ENCODE measurements around the gene RPH3AL.
"Not testable (repeated sequence)": the region's sequence is repeated elsewhere in the genome, so short reads cannot be mapped to it uniquely, and the experiment has no call there.

The RPH3AL gene

DNA sequence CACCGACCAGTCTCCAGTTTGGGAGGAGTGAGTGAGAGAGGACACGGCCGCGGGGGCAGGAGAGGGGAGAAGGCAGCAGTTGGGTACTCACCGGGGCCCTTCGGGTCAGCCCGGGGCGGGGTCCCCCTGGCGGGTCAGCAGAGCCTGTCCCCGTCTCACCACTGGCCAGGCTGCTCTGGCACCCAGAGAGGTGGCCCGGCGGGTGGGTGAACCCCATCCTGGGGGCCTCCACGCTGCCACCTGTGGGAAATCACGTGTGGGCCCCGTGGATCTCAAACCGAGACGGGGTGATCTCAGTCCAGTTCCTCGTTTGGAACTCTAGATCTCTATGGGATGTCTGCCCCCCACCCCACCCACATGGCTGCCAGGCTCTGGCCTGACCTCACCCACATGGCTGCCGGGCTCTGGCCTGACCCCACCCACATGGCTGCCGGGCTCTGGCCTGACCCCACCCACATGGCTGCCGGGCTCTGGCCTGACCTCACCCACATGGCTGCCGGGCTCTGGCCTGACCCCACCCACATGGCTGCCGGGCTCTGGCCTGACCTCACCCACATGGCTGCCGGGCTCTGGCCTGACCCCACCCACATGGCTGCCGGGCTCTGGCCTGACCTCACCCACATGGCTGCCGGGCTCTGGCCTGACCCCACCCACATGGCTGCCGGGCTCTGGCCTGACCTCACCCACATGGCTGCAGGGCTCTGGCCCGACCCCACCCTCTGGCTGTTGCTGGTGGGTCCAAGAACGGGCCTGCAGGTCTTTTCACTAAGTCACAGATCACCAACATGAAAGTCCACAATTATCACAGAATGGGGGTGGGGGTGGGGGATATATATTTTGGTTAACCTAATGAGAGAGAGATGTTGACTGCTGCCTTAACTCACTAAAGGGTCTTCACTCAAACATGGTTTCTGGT is 136.8 kb downstream of the RPH3AL start:
- DNase-seq = not testable (repeated sequence)

DNA sequence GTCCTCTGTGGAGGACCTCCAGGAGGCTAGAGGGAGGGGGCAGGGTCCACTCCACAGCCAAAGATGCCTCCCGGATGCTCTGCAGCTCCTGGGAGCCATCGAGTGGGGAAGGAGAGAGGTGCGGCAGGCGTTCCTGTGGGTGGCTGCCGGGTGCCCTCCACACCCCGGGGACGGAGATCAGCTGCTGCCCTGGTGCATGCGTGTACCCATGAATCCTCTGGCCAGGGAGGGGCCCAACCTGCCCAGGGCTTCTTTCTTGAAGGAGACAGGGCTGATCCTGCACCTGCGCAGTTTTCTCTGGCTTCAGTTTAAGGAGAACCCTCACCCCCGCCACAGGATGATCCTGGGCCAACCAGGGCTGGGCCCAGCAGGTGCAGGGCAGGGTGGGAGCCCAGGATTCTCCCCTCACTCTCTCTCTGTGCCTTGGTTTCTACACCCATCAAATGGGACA is 137.7 kb downstream of the RPH3AL start:
- DNase-seq = no peak

DNA sequence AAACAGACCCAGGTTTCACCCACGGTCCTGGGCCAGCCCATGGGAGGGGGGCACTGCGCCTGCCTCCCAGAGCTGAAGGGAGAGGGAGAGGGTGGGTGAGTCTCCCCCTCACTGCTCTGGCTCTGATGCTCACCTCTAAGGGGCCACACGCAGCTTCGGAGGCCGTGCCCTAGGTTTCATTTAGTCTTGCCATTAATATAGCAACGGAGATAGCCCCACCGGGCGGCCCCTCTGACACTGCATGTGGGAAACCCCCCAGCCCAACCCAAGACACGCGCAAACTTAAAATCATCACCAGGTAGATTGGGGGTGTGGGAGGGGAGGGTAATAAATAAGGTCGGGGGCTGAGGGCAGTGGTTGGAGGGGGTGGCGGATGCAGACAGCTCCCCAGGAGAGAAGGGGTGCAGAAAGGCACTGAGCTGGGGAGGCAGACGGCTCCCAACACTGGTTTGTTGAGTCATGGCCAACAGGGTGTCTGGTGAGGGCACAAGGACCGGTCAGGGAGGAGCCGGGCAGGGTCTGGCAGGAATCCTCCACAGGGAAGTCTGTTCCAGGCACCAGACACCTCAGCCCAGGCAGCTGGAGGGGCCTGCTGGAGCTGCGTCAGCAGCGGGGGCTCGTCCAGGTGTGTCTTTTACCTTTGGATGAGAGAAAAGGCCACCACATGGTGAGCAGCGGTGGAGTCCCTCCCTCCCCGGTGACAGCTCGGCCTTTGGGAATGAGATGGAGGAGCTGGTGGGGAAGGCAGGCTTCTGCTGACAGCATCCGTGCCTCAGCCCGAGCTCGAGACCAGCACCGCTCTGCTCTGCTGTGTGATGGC is 139.1 kb downstream of the RPH3AL start:
- no peak for DNase-seq

DNA sequence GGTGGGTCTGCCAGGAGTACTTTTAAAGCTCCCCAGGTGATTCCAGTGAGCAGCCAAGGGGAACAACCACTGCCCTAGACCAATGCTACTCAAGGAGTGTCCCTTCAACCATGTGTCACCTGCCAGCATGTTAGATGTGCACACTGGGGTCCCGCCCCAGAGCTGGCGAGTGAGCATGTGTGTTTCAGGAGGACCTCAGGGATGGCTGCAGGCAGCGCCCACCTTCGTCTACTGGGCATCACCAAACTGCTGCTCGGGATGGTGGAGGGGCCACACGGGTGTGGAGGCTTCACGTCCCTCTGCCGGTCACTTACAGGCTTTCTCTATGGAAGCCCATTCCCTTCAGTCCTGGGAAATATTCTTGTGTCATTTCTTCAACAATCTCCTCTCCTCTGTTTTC is 142.2 kb downstream of the RPH3AL start:
- DNase-seq = no peak

DNA sequence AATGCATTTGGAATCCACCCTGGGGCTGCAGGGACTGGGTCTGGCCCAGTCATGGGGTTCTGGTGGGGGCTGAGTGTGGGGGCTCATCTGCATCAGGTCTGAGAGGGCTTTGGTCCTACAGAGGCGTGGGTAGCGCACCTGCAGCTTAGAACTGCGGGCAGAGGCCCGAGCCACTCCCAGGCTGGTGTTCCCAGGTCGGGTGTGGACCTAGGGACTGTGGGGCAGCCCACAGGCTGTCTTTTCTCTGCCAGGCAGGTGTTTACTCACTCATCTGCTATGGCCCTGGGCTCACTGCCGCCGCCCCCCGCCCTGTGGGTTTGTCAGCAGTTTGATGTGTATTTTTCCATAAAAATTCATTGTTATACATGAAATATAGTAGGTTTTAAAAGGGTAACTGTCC is 144.2 kb downstream of the RPH3AL start:
- no peak for DNase-seq

DNA sequence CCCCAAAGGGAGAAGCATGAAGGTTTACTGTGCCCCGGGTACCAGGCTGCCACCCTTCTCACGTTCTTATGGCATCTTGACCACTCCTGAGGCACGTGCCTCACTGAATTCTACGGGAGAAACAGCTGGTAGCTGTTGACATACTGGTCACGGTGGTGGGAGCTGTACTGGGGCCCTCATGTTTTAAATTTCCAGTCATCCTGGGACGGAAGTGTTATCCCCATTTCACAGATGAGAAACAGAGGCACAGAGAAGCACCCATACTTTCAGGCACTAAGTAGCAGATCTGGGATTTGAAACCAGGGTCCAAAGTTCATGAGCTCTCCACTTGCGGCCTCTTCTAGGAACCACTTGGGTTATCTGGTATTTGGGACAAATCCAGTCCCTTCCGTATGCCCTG is 144.8 kb downstream of the RPH3AL start:
- DNase-seq = no peak

DNA sequence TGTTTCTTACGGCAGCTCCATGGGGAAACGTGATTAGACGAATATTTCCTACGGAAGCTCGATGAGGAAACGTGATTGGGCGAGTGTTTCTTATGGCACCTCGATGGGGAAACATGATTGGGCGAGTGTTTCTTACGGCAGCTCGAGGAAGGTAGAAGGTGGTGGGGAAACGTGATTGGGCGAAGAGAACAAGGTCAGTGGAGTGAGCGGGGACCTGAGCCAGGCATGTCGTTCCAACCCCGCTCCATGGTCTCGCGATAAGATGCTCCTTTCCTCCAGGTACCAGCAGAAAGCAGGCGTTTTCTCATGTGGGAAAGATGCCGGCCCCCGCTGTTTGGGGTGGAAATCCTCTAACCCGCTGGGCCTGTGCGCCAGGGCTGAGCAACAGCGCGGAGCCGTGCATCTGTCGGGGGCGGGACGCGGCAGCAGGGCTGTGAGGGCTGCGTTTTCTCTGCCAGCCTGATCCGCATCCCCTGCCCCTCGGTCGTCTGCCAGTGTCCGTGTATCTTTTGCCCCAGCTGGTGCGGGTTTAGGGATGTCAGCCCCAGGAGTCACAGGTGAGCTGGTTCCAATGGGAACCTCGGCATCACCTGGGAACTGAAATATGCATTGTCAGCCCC is 145.6 kb downstream of the RPH3AL start:
- no peak for DNase-seq

DNA sequence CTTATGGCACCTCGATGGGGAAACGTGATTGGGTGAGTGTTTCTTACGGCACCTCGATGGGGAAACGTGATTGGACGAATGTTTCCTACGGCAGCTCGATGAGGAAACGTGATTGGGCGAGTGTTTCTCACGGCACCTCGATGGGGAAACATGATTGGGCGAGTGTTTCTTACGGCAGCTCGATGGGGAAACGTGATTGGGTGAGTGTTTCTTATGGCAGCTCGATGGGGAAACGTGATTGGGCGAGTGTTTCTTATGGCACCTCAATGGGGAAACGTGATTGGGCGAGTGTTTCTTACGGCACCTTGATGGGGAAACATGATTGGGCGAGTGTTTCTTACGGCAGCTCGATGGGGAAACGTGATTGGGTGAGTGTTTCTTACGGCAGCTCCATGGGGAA is 146.1 kb downstream of the RPH3AL start:
- not testable (repeated sequence) for DNase-seq

DNA sequence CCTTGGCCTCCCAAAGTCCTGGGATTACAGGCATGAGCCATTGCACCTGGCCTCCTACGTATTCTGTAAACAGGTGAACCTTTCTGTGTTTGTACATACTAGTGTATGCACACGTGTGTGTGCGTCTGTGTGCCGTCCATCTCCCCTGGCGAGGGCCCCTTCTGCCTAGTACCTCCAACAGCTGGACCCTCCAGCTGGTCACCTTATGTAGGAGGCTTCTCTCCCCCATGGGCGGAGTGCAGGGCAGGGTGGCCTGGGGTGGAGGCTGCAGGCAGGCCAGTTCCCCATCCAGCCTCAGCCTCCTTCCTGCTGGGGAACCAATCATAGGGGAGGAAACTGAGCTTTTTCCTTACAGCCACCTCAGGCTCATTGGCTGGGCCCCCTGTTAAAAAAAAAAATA is 146.8 kb downstream of the RPH3AL start:
- DNase-seq = no peak

DNA sequence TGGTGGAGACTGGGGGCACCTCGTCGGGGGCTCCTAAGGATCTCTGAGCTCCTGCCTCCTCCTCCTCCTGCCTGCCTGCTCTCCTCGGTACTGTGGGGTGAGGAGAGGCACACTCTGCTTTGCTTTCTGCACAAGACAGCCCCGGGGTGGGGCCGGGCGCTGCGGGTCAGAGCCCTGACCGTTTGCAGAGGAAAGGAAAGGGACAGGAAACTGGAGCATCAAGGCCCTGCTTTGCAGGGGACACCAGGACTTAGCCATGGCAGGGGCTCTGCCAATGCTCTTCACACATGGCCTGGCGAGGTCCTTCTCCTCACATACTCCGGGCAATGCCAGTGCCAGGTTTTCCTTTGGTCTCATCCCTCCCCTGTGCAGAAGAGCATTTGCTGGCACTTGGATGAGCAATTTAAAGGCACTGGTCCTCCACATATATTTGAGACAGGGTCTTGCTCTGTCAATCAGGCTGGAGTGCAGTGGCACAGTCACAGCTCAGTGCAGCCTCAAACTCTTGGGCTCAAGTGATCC is 147.4 kb downstream of the RPH3AL start:
- no peak for DNase-seq

DNA sequence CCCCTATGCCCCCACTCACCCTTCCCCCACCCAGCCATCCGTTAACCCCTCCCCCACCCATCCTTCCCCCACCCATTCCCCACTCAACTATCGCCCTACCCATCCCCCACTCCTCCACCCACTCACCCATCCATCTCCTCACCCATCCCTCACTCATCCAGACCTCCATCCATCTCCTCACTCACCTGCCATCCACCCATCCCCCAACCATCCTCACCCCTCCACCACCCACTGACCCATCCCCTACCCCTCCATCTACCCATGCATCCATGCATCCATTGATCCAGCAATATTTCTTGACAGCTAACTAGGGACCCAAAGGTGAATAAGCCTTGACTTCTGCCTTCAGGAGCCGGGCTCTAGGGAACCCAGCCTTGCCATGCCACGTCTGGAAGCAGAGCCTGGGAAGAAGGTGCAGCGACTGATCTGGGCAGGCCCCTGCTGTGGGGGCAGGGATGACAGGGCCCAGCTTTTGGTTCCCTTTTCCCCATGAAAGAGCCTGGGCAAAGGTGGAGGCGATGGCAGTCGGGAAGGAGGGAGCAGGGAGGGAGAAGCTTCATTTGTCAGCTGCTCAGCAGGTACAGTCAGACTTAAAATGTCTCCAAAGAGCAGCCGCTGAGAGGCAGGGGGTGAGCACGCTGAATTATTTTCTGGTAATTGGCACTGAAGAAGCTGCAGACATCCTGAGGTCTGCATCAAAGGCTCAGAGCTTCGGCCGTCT is 148.0 kb downstream of the RPH3AL start:
- no peak for DNase-seq

DNA sequence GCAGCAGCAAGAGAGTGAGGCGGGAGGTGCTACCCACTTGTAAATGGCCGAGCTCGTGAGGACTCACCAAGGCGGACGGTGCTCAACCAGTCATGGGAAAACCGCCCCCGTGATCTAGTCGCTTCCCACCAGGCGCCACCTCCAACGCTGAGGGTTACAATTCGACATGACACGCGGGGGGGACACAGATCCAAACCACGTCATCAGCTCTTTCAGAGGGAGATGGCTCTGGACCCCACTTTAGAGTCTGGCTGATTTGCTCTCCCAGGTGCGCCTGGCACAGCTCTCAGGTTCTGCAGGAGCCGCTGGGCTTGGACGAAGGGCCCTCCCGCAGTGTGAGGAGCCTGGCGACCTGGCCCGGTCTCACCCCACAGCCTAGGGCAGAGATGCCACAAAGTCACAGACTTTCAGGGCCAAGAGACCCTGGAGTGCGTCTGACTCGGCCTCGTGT is 150.1 kb downstream of the RPH3AL start:
- DNase-seq = no peak

DNA sequence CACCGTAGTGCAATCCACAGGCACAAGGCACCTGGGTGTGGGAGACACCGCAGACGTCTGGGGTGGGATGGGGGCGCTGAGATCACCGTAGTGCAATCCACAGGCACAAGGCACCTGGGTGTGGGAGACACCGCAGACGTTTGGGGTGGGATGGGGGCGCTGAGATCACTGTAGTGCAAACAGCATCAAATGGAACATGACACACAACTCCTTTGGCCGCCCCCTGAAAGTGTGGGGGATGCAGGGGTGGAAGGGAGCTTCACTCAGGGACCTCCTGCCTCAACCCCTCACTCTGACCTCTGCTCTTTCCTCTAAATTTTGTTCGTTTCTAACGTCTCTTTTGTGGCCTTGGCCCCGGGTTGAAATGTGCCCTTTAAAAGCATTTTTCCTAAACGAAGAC is 150.9 kb downstream of the RPH3AL start:
- DNase-seq = not testable (repeated sequence)

DNA sequence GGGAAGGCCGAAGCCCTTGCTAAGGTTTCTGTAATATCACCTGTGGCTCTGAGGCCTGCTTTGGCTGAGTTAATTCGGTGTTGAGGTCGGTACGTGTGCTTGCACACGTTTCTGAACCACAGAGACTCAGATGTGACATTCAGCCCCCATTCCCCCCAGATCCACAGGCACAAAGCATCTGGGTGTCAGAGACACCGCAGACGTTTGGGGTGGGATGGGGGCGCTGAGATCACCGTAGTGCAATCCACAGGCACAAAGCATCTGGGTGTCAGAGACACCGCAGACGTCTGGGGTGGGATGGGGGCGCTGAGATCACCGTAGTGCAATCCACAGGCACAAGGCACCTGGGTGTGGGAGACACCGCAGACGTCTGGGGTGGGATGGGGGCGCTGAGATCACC is 151.3 kb downstream of the RPH3AL start:
- DNase-seq = not testable (repeated sequence)

DNA sequence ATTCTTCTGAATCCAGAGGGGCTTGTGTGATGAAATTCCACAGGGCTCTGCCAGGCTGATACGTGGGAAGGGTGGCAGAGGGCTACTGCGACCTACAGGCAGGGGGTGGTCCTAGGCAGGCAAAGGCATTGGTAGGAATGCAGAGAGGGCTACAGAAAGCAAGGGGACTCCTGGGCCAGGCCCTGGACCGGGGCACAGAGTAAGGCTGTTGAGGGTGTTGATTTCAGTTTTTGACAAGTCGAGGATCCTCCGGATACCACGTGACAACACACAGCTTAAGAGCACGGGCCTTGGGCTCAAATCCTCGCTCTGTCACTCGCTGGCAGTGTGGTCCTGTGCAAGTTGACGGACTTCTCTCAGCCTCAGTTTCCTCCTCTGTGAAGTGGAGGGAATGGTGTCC is 152.0 kb downstream of the RPH3AL start:
- no peak for DNase-seq

DNA sequence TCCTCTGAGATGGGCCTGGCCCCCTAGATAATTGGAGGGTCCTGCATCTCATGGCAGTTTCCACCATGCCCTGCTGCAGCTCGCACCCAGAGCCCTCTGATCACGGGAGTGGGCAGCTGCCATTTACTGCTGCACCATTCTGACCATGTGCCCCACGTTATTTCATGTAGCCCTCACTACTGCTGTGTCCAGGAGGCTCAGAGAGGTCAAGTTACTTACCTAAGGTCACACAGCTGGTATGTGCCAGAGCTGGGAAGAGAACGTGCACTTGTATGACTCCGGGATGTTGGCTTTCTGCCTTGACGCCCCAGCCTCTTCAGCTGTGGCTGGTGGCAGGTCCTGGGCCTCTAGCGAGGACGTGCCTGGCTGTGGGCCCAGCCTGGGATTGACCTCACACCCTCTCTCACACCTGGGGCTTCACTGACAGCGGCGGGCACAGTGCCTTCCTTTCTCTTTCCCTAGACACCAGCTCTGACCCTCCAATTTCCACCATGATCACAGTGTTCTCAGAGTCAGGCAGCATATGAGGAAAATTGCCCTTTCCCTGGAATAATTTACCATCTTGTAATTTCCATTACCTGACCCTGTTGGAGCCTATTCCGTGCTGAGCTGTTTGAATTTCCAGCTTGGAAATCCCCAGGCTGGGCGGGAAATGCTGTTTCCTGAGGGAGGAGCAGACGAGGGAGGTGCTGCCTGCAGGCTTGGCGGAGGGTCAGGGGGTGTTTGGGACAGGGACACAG is 152.6 kb downstream of the RPH3AL start:
- no peak for DNase-seq

DNA sequence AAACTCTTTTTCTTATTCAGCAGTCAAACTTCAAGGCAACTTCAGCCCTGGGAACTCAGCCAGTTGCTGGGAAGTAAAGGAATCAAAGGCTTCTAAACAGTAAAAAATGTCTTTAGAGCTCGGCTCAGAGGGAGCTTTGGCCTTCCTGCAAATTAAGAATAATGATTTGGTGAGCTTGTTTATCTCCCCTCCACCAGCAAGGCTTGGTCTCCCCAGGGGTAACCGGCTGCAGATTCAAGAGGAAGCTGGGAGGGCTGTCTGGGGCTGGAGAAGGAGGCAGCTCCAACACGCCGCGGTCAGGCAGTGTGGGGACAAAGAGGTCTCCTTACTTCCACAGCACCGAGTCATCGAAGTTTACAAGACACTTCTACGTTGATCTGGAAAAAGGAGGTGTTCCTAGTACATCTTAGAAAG is 153.4 kb downstream of the RPH3AL start:
- DNase-seq = no peak

DNA sequence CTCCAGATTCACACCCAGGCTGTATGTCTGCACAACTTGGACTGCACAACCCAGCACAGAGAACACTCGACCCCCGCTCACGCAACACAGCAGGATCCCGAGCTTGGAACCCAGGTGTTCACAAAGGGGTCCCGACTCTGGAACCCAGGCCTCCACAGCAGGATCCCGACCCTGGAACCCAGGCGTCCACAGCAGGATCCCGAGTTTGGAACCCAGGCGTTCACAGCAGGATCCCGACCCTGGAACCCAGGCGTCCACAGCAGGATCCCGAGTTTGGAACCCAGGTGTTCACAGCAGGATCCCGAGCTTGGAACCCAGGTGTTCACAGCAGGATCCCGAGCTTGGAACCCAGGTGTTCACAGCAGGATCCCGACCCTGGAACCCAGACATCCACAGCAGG is 154.4 kb downstream of the RPH3AL start:
- not testable (repeated sequence) for DNase-seq

DNA sequence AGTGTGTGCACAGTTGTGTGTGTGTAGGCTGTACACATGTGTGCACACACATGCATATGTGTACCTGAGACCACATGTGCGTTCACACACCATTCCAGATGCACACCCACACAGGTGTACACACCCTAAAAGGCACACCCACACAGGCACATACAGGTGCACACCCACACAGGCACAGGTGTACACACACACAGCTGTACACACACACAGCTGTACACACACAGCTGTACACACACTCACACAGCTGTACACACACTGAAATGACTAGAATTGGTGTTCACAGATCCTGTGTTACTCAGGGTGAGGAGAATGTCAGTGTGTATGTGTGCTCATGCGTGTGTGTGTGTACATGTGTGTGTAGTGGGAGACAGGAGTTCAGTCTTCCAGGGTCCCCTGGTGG is 155.3 kb downstream of the RPH3AL start:
- DNase-seq = no peak

DNA sequence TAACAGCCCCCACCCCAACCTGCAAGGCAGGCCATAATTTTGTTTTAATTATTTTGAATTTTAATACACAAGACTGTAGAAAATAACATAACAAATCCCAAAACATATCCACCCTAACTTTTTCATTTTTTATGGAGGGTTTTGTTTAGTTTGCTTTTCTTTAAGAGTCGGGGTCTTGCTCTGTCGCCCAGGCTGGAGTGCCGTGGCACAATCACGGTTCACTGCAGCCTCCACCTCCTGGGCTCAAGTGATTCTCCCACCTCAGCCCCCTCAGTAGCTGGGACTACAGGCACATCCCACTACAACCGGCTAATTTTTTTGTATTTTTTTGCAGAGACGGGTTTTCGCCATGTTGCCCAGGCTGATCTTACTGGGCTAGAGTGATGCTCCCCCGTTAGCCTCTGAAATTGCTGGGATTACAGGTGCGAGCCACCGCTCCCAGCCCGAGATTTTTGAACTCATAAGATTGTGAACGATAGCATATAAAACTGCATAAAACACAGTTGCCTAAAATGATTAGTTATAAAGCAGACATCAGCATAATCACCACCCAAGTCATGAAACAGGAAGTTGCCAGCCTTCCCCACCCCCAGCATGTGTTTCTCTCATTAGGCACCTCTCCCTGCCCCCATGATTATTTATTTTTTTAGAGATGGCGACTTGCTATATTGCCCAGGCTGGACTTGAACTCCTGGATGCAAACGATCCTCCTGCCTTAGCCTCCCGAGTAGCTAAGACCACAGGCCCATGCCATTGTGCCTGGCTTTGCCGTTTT is 157.6 kb downstream of the RPH3AL start:
- no peak for DNase-seq
